ENCODE measurements around the gene TTC7B. TPM values are rescaled to one million over a fixed set of nuclear protein-coding genes. Genes with fewer than 3 reads are reported as not detected.

Gene TTC7B
- total and polyA plus RNA-seq, 7 donors = 5.5 to 70.9 (median 46.8) TPM

GRCh38 chr14:90505531-90505930 lies 310.7 kb downstream of the TTC7B start:
- 94 to 95% methylated on average over 13 of the region's 13 CpGs for WGBS, 2 donors
- intact Hi-C loops (cut with DNase I) = no loop called here

GRCh38 chr14:90504643-90505042 lies 311.6 kb downstream of the TTC7B start:
- TF ChIP-seq POLR2A (IDR thresholded peaks at IDR 0.05) = no peak
- TF ChIP-seq POLR2AphosphoS5 (IDR thresholded peaks at IDR 0.05) = no peak
- no peak for TF ChIP-seq EP300 (IDR thresholded peaks at IDR 0.05)
- no peak for TF ChIP-seq CTCF (IDR thresholded peaks at IDR 0.05)
- Histone ChIP-seq H3K4me1 (no peaks in the 10 kb centered on the region), H3K27ac (no peak overlapping the region), H3K36me3 (no peaks in the 10 kb centered on the region), H3K27me3 (no peaks in the 10 kb centered on the region), H3K4me3 (no peak overlapping the region), H3K9me3 (no peaks in the 10 kb centered on the region)
- 94% methylated on average over 8 of the region's 8 CpGs for WGBS, 2 donors
- DNase-seq = no peak
- intact Hi-C loops (cut with DNase I) = no loop called here

More at GRCh38 chr14:90505531-90505930, 310.7 kb downstream of the TTC7B start:
- Histone ChIP-seq H3K36me3 (no peaks in the 10 kb centered on the region), H3K27me3 (no peaks in the 10 kb centered on the region), H3K27ac (no peak overlapping the region), H3K4me1 (peaks cover 0 to 7% (median 2%) of the 10 kb centered on the region in 4 donors), H3K9me3 (no peaks in the 10 kb centered on the region), H3K4me3 (no peak overlapping the region)
- TF ChIP-seq CTCF (IDR thresholded peaks at IDR 0.05) (no peak), POLR2AphosphoS5 (IDR thresholded peaks at IDR 0.05) (no peak)
- DNase-seq = no peak

GRCh38 chr14:90503582-90503981 lies 312.6 kb downstream of the TTC7B start:
- no peaks in the 10 kb centered on the region for H3K27me3 ChIP-seq
- H3K9me3 ChIP-seq = no peaks in the 10 kb centered on the region
- no peak for DNase-seq
- no peak overlapping the region for H3K27ac ChIP-seq
- no peak overlapping the region for H3K4me3 ChIP-seq
- intact Hi-C loops (cut with DNase I) = no loop called here
- H3K4me1 ChIP-seq = no peaks in the 10 kb centered on the region
- 44 to 67% methylated on average over 5 of the region's 5 CpGs for WGBS, 2 donors
- TF ChIP-seq EP300 (IDR thresholded peaks at IDR 0.05) = no peak
- no peaks in the 10 kb centered on the region for H3K36me3 ChIP-seq

- Histone ChIP-seq H3K36me3 (no peaks in the 10 kb centered on the region), H3K27ac (no peak overlapping the region), H3K4me1 (no peaks in the 10 kb centered on the region), H3K4me3 (no peak overlapping the region), H3K27me3 (no peaks in the 10 kb centered on the region), H3K9me3 (no peaks in the 10 kb centered on the region)
- no peak for TF ChIP-seq EP300 (IDR thresholded peaks at IDR 0.05)
- no peak for TF ChIP-seq POLR2AphosphoS5 (IDR thresholded peaks at IDR 0.05)
- TF ChIP-seq CTCF (IDR thresholded peaks at IDR 0.05) = no peak
- no peak for TF ChIP-seq POLR2A (IDR thresholded peaks at IDR 0.05)
- no peak for DNase-seq
- intact Hi-C loops (cut with DNase I) = no loop called here
These were observed 313.5 kb downstream of the TTC7B start for GRCh38 chr14:90502760-90503159.

GRCh38 chr14:90500665-90501370 lies 315.4 kb downstream of the TTC7B start:
- TF ChIP-seq CTCF (IDR thresholded peaks at IDR 0.05) = no peak
- 52 to 72% methylated on average over 19 of the region's 19 CpGs for WGBS, 2 donors
- H3K36me3 ChIP-seq = no peaks in the 10 kb centered on the region
- intact Hi-C loops (cut with DNase I) = no loop called here
- no peaks in the 10 kb centered on the region for H3K9me3 ChIP-seq
- no peak overlapping the region for H3K27ac ChIP-seq
- H3K27me3 ChIP-seq = no peaks in the 10 kb centered on the region
- no peaks in the 10 kb centered on the region for H3K4me1 ChIP-seq
- peak; percentile 62 for DNase-seq
- no peak overlapping the region for H3K4me3 ChIP-seq
